Measurements from ENCODE around the gene FXYD5.

- no peak for TF ChIP-seq REST (IDR thresholded peaks at IDR 0.05; ENCODE audit: insufficient read depth in 1 of 2, low read depth in 2 of 2, low read length in 2 of 2)
- no peak for TF ChIP-seq POLR2AphosphoS5 (IDR thresholded peaks at IDR 0.05; ENCODE audit: low read depth, low read length)
- no peak for TF ChIP-seq TAF1 (IDR thresholded peaks at IDR 0.05; ENCODE audit: borderline replicate concordance, insufficient read depth, low read length)
- TF ChIP-seq SIN3A (IDR thresholded peaks at IDR 0.05; ENCODE audit: borderline replicate concordance, insufficient read depth, low read length) = no peak
- TF ChIP-seq FOXP2 (optimal IDR thresholded peaks at IDR 0.05; ENCODE audit: borderline replicate concordance, extremely low read depth, extremely low read length, insufficient read depth) = no peak
These were observed 61.7 kb downstream of the FXYD5 start for GRCh38 chr19:35216016-35216832.

Data from PFSK-1 (cell line).